CD4-positive, alpha-beta T cell treated with Interleukin-4 for 1 hour (primary cell): ENCODE measurements around the gene TMED10.
A peak's percentile ranks its signal among the peaks of the same experiment; 100 is the strongest.

Experiments
- DNase-seq, 2 donors: peaks; one replicate each; pipeline ENCODE4 v3.0.0-alpha.2; 2020 to 2022

The TMED10 gene

GRCh38 chr14:75126121-75126544, 50.3 kb downstream of the TMED10 start:
- peak; percentile 43 to 73 for DNase-seq

- no peak for DNase-seq
These were observed 50.8 kb downstream of the TMED10 start for GRCh38 chr14:75125617-75126016.

GRCh38 chr14:75123991-75124390, 52.4 kb downstream of the TMED10 start:
- peak; percentile 44 to 46 for DNase-seq

- DNase-seq = no peak
These were observed 54.9 kb downstream of the TMED10 start for GRCh38 chr14:75121552-75121951.

- DNase-seq = no peak
These were observed 55.7 kb downstream of the TMED10 start for GRCh38 chr14:75120541-75121291.

- no peak for DNase-seq
These were observed 57.4 kb downstream of the TMED10 start for GRCh38 chr14:75119056-75119455.

GRCh38 chr14:75113932-75114539, 62.4 kb downstream of the TMED10 start:
- DNase-seq = no peak

- no peak for DNase-seq
These were observed 66.5 kb downstream of the TMED10 start for GRCh38 chr14:75109877-75110276.

- no peak for DNase-seq
These were observed 69.2 kb downstream of the TMED10 start for GRCh38 chr14:75107186-75107585.

GRCh38 chr14:75101491-75101890, 74.9 kb downstream of the TMED10 start:
- no peak for DNase-seq

GRCh38 chr14:75098682-75099081, 77.7 kb downstream of the TMED10 start:
- DNase-seq = no peak

- no peak for DNase-seq
These were observed 78.2 kb downstream of the TMED10 start for GRCh38 chr14:75098212-75098611.

GRCh38 chr14:75096959-75097358, 79.5 kb downstream of the TMED10 start:
- DNase-seq = no peak

- DNase-seq = no peak
These were observed 80.7 kb downstream of the TMED10 start for GRCh38 chr14:75095690-75096089.

GRCh38 chr14:75094896-75095295, 81.5 kb downstream of the TMED10 start:
- no peak for DNase-seq

- DNase-seq = no peak
These were observed 83.7 kb downstream of the TMED10 start for GRCh38 chr14:75092698-75093097.

GRCh38 chr14:75091251-75091650, 85.2 kb downstream of the TMED10 start:
- no peak for DNase-seq

GRCh38 chr14:75090353-75090752, 86.1 kb downstream of the TMED10 start:
- DNase-seq = no peak

GRCh38 chr14:75088566-75089373, 87.6 kb downstream of the TMED10 start:
- peak; percentile 28 to 65 for DNase-seq

- no peak for DNase-seq
These were observed 88.3 kb downstream of the TMED10 start for GRCh38 chr14:75088153-75088552.

- no peak for DNase-seq
These were observed 91.9 kb downstream of the TMED10 start for GRCh38 chr14:75084513-75084912.

- DNase-seq = no peak
These were observed 93.1 kb downstream of the TMED10 start for GRCh38 chr14:75083271-75083670.

- DNase-seq = no peak
These were observed 94.7 kb downstream of the TMED10 start for GRCh38 chr14:75081660-75082229.
